SK-N-SH treated with all-trans-retinoic acid at 6 μM for 48 hours (cell line): ENCODE results near the gene KANSL1L.

Experiments
- CREB5 ChIP-seq: fragments of 250-450 bp; sonication (Bioruptor Pico); IDR thresholded peaks from 2 replicates; pipeline ENCODE4 v1.5.1; 2020; ENCODE audit warnings: low read depth, mild to moderate bottlenecking, moderate library complexity
- GLIS3 ChIP-seq: fragments of 250-450 bp; sonication (Bioruptor Pico); IDR thresholded peaks from 2 replicates; pipeline ENCODE4 v1.5.0; 2020; ENCODE audit warnings: mild to moderate bottlenecking, moderate library complexity
- PATZ1 ChIP-seq: fragments of 250-450 bp; sonication (Bioruptor Pico); IDR thresholded peaks from 2 replicates; pipeline ENCODE4 v1.8.0; 2020; ENCODE audit warnings: mild to moderate bottlenecking, moderate library complexity, borderline replicate concordance
- TSHZ2 ChIP-seq: fragments of 250-450 bp; sonication (Bioruptor Pico); IDR thresholded peaks from 2 replicates; pipeline ENCODE4 v1.5.0; 2020; ENCODE audit warnings: mild to moderate bottlenecking, moderate library complexity
- ZFP3 ChIP-seq: fragments of 250-450 bp; sonication (Bioruptor Pico); IDR thresholded peaks from 2 replicates; pipeline ENCODE4 v1.5.0; 2020; ENCODE audit warnings: mild to moderate bottlenecking, moderate library complexity
- ZNF8 ChIP-seq: fragments of 450-650 bp; formaldehyde crosslinking; IDR thresholded peaks from 2 replicates; pipeline ENCODE4 v1.5.0; 2020; ENCODE audit warnings: mild to moderate bottlenecking, moderate library complexity

- no peak for TF ChIP-seq GLIS3
- no peak for TF ChIP-seq TSHZ2 (CRISPR knock-in tag)
- no peak for TF ChIP-seq PATZ1 (CRISPR knock-in tag)
- no peak for TF ChIP-seq ZNF8 (CRISPR knock-in tag)
- no peak for TF ChIP-seq CREB5
- TF ChIP-seq ZFP3 (CRISPR knock-in tag): no peak
Observed at GRCh38 chr2:210189452-210190138, 18.4 kb upstream of the KANSL1L start.
